ENCODE data around the gene DNAAF5. TPM values are rescaled to one million over a fixed set of nuclear protein-coding genes. Genes with fewer than 3 reads are reported as not detected.
A peak's percentile ranks its signal among the peaks of the same experiment; 100 is the strongest.
"Not testable (repeated sequence)": the region's sequence is repeated elsewhere in the genome, so short reads cannot be mapped to it uniquely, and the experiment has no call there.

Gene DNAAF5
- total RNA-seq, 1 donor from 2014 or later = 30.7 TPM

- no peak for TF ChIP-seq CTCF (IDR thresholded peaks at IDR 0.05; ENCODE audit: unreplicated experiment)
- H3K36me3 Mint-ChIP-seq (ENCODE audit: low read depth, unreplicated experiment) = peaks cover 11% of the 10 kb centered on the region
- no peak overlapping the region for H3K4me3 Mint-ChIP-seq (ENCODE audit: unreplicated experiment)
- no peaks in the 10 kb centered on the region for H3K9me3 Mint-ChIP-seq (ENCODE audit: unreplicated experiment)
- no peak for DNase-seq (ENCODE audit: low spot score)
- no peaks in the 10 kb centered on the region for H3K27me3 Mint-ChIP-seq (ENCODE audit: unreplicated experiment)
- H3K27ac Mint-ChIP-seq (ENCODE audit: unreplicated experiment) = no peak overlapping the region
- peaks cover 3% of the 10 kb centered on the region for H3K4me1 Mint-ChIP-seq (ENCODE audit: unreplicated experiment)
These were observed 74.2 kb downstream of the DNAAF5 start for GRCh38 chr7:800692-801091.

DNA sequence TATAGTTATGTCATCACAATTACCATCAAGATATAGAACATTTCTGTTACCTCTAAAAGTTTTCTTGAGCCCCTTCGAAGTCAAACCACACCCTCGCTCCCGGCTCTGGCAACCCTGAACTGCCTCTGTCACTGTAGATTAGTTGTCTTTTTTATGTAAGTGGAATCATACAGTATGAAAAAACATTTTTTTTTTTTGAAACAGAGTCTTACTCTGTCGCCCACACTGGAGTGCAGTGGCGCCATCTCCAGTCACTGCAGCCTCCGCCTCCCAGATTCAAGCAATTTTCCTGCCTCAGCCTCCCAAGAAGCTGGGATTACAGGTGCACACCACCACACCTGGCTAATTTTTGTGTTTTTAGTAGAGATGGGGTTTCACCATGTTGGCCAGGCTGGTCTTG is 74.9 kb downstream of the DNAAF5 start:
- H3K4me1 Mint-ChIP-seq (ENCODE audit: unreplicated experiment); DNase-seq (ENCODE audit: low spot score); H3K27me3 Mint-ChIP-seq (ENCODE audit: unreplicated experiment); H3K27ac Mint-ChIP-seq (ENCODE audit: unreplicated experiment); H3K9me3 Mint-ChIP-seq (ENCODE audit: unreplicated experiment); H3K4me3 Mint-ChIP-seq (ENCODE audit: unreplicated experiment): not testable (repeated sequence)
- peaks cover 11% of the 10 kb centered on the region for H3K36me3 Mint-ChIP-seq (ENCODE audit: low read depth, unreplicated experiment)

- Mint-ChIP-seq H3K27me3 (ENCODE audit: unreplicated experiment) (no peaks in the 10 kb centered on the region), H3K36me3 (ENCODE audit: low read depth, unreplicated experiment) (peaks cover 11% of the 10 kb centered on the region), H3K4me1 (ENCODE audit: unreplicated experiment) (peaks cover 3% of the 10 kb centered on the region), H3K9me3 (ENCODE audit: unreplicated experiment) (no peaks in the 10 kb centered on the region), H3K27ac (ENCODE audit: unreplicated experiment) (no peak overlapping the region), H3K4me3 (ENCODE audit: unreplicated experiment) (no peak overlapping the region)
- DNase-seq (ENCODE audit: low spot score) = no peak
- no peak for TF ChIP-seq CTCF (IDR thresholded peaks at IDR 0.05; ENCODE audit: unreplicated experiment)
These were observed 75.5 kb downstream of the DNAAF5 start for GRCh38 chr7:801940-802381.

GRCh38 chr7:802500-803242 is 76.2 kb downstream of the DNAAF5 start:
- no peak for TF ChIP-seq CTCF (IDR thresholded peaks at IDR 0.05; ENCODE audit: unreplicated experiment)
- Mint-ChIP-seq H3K4me3 (ENCODE audit: unreplicated experiment) (peak overlapping the region; percentile 37), H3K36me3 (ENCODE audit: low read depth, unreplicated experiment) (peaks cover 5% of the 10 kb centered on the region), H3K27ac (ENCODE audit: unreplicated experiment) (peak overlapping the region; percentile 37), H3K27me3 (ENCODE audit: unreplicated experiment) (no peaks in the 10 kb centered on the region), H3K9me3 (ENCODE audit: unreplicated experiment) (no peaks in the 10 kb centered on the region), H3K4me1 (ENCODE audit: unreplicated experiment) (peaks cover 3% of the 10 kb centered on the region)
- DNase-seq (ENCODE audit: low spot score) = no peak

DNA sequence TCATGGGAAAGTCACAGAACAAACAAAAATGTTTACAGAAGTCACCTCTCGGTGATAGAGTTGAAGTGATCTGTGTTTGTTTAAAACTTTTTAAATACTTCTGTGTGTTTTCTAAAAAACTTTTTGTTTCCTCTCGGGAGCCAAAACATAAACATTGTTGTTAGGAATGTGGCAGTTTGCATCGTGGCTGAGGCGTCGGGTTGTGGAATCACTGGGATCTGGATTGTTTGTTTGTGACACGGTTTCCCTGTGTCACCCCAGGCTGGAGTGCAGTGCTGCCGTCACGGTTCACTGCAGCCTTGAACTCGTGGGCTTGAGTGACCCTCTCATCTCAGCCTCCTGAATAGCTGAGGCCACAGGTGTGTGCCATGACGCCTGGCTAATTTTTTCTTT is 76.7 kb downstream of the DNAAF5 start:
- H3K27ac Mint-ChIP-seq (ENCODE audit: unreplicated experiment) = no peak overlapping the region
- peaks cover 9% of the 10 kb centered on the region for H3K36me3 Mint-ChIP-seq (ENCODE audit: low read depth, unreplicated experiment)
- TF ChIP-seq CTCF (IDR thresholded peaks at IDR 0.05; ENCODE audit: unreplicated experiment) = no peak
- no peaks in the 10 kb centered on the region for H3K27me3 Mint-ChIP-seq (ENCODE audit: unreplicated experiment)
- no peaks in the 10 kb centered on the region for H3K9me3 Mint-ChIP-seq (ENCODE audit: unreplicated experiment)
- H3K4me3 Mint-ChIP-seq (ENCODE audit: unreplicated experiment) = no peak overlapping the region
- no peak for DNase-seq (ENCODE audit: low spot score)
- H3K4me1 Mint-ChIP-seq (ENCODE audit: unreplicated experiment) = peaks cover 3% of the 10 kb centered on the region

DNA sequence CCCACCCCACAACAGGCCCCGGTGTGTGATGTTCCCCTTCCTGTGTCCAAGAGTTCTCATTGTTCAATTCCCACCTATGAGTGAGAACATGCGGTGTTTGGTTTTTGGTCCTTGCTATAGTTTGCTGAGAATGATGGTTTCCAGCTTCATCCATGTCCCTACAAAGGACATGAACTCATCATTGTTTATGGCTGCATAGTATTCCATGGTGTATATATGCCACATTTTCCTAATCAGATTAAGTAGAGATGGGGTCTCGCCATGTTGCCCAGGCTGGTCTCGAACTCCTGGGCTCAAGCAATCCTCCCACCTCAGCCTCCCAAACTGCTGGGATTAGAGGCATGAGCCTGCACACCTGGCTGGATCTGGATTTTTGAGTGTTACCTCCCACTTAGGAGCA is 77.3 kb downstream of the DNAAF5 start:
- not testable (repeated sequence) for H3K27me3 Mint-ChIP-seq (ENCODE audit: unreplicated experiment); H3K9me3 Mint-ChIP-seq (ENCODE audit: unreplicated experiment); H3K4me3 Mint-ChIP-seq (ENCODE audit: unreplicated experiment); DNase-seq (ENCODE audit: low spot score); H3K4me1 Mint-ChIP-seq (ENCODE audit: unreplicated experiment); H3K27ac Mint-ChIP-seq (ENCODE audit: unreplicated experiment)
- peaks cover 12% of the 10 kb centered on the region for H3K36me3 Mint-ChIP-seq (ENCODE audit: low read depth, unreplicated experiment)

Data from endothelial cell (in vitro differentiated cells).